Neural cell (in vitro differentiated cells): Measurements from ENCODE around the gene BORA. TPM values are rescaled to one million over a fixed set of nuclear protein-coding genes. Genes with fewer than 3 reads are reported as not detected.

ENCODE experiments used
- H2AFZ ChIP-seq: fragments of 200-600, 300-800 bp; sonication (generic), shearing (Covaris generic); 2 replicates; pipeline ENCODE4 v1.6.0; 2014; ENCODE audit warnings: low read depth, mild to moderate bottlenecking, antibody characterized with exemption, low read length, moderate library complexity
- H3F3A ChIP-seq: fragments of 200-600 bp; shearing (Covaris generic); 2 replicates; pipeline ENCODE4 v1.6.1; 2016; ENCODE audit warnings: mild to moderate bottlenecking, moderate library complexity, mixed read lengths, antibody characterized with exemption, low read length; ENCODE audit not compliant: insufficient read depth, poor library complexity, severe bottlenecking
- H3K27ac ChIP-seq: fragments of 200-600, 300-800 bp; sonication (generic), shearing (Covaris generic); 2 replicates; pipeline ENCODE4 v1.5.1; 2014; ENCODE audit warnings: mild to moderate bottlenecking, low read length, moderate library complexity
- H3K27me3 ChIP-seq: fragments of 300-800, 200-600 bp; sonication (generic), shearing (Covaris generic); 2 replicates; pipeline ENCODE4 v1.6.0; 2014; ENCODE audit warnings: mild to moderate bottlenecking, low read depth, low read length, moderate library complexity; ENCODE audit not compliant: insufficient read depth
- H3K36me3 ChIP-seq: fragments of 300-800, 200-600 bp; sonication (generic), shearing (Covaris generic); 2 replicates; pipeline ENCODE4 v1.5.1; 2014; ENCODE audit warnings: mild to moderate bottlenecking, antibody characterized with exemption, low read length, moderate library complexity; ENCODE audit not compliant: insufficient read depth
- H3K4me2 ChIP-seq: fragments of 300-800, 200-600 bp; sonication (generic), shearing (Covaris generic); 2 replicates; pipeline ENCODE4 v1.6.0; 2014; ENCODE audit warnings: mild to moderate bottlenecking, low read length
- H3K4me3 ChIP-seq: fragments of 300-800, 200-600 bp; sonication (generic), shearing (Covaris generic); 2 replicates; pipeline ENCODE4 v1.5.1; 2014; ENCODE audit warnings: mild to moderate bottlenecking, low read length, moderate library complexity
- H3K79me2 ChIP-seq: fragments of 200-600 bp; shearing (Covaris generic); replicated peaks from 2 replicates; pipeline ENCODE4 v1.6.0; 2014; ENCODE audit warnings: mild to moderate bottlenecking, low read length, moderate library complexity; ENCODE audit not compliant: insufficient read depth
- H3K9ac ChIP-seq: fragments of 300-800, 200-600 bp; sonication (generic), shearing (Covaris generic); 2 replicates; pipeline ENCODE4 v1.6.1; 2016; ENCODE audit warnings: mild to moderate bottlenecking, low read length, mixed read lengths
- H3K9me2 ChIP-seq: fragments of 200-600 bp; shearing (Covaris generic); 2 replicates; pipeline ENCODE4 v1.6.1; 2016; ENCODE audit warnings: mild to moderate bottlenecking, low read length, mixed read lengths; ENCODE audit not compliant: insufficient read depth
- H3K9me3 ChIP-seq: fragments of 200-600, 300-800 bp; sonication (generic), shearing (Covaris generic); 2 replicates; pipeline ENCODE4 v1.6.1; 2016; ENCODE audit warnings: mild to moderate bottlenecking, mixed run types, low read length, moderate library complexity, mixed read lengths
- H4K20me1 ChIP-seq: fragments of 200-600 bp; shearing (Covaris generic); 2 replicates; pipeline ENCODE4 v1.6.1; 2016; ENCODE audit warnings: mild to moderate bottlenecking, mixed run types; ENCODE audit not compliant: insufficient read depth
- EP300 ChIP-seq: fragments of 450-650 bp; conservative IDR thresholded peaks from 2 replicates; pipeline ENCODE4 v1.6.1; 2014; ENCODE audit warnings: antibody characterized with exemption, mild to moderate bottlenecking, moderate library complexity; ENCODE audit not compliant: poor library complexity, severe bottlenecking
- EZH2 ChIP-seq: fragments of 200-600, 300-800 bp; shearing (Covaris generic), sonication (generic); IDR thresholded peaks from 2 replicates; pipeline ENCODE4 v1.6.1; 2014; ENCODE audit warnings: antibody characterized with exemption, low read length, borderline replicate concordance, mild to moderate bottlenecking; ENCODE audit not compliant: insufficient read depth, poor library complexity, severe bottlenecking
- MXI1 ChIP-seq: fragments of 450-650 bp; conservative IDR thresholded peaks from 2 replicates; pipeline ENCODE4 v1.6.1; 2014; ENCODE audit warnings: antibody characterized with exemption, mild to moderate bottlenecking; ENCODE audit not compliant: poor library complexity, severe bottlenecking
- POLR2AphosphoS5 ChIP-seq: IDR thresholded peaks from 2 replicates; pipeline ENCODE4 v1.6.1; 2012
- RAD21 ChIP-seq: fragments of 450-650 bp; conservative IDR thresholded peaks from 2 replicates; pipeline ENCODE4 v1.6.1; 2014; ENCODE audit warnings: antibody characterized with exemption, mild to moderate bottlenecking, moderate library complexity
- SMC3 ChIP-seq: fragments of 450-650 bp; conservative IDR thresholded peaks from 2 replicates; pipeline ENCODE4 v1.6.1; 2014; ENCODE audit warnings: antibody characterized with exemption, mild to moderate bottlenecking, moderate library complexity; ENCODE audit not compliant: poor library complexity
- TAF1 ChIP-seq: IDR thresholded peaks from 2 replicates; pipeline ENCODE4 v1.6.1; 2012; ENCODE audit warnings: low read depth
- polyA minus RNA-seq: library from RNA; depleted of rRNA, polyadenylated mRNA; stranded (reverse); fragments of >200 nt; gene quantifications from 2 replicates; pipeline ENCODE4 v1.2.3, GENCODE V29; 2014
- polyA plus RNA-seq: library from polyadenylated mRNA; depleted of rRNA; stranded (reverse); fragments of >200 nt; gene quantifications from 2 replicates; pipeline ENCODE4 v1.2.3, GENCODE V29; 2014
- TF ChIP-seq, protein P1 (sequence below): IDR thresholded peaks from 2 replicates; pipeline ENCODE4 v1.6.1; 2012; ENCODE audit warnings: borderline replicate concordance
- TF ChIP-seq, protein P2 (sequence below): fragments of 450-650 bp; IDR thresholded peaks from 2 replicates; pipeline ENCODE4 v1.5.1; 2014; ENCODE audit warnings: antibody characterized with exemption, mild to moderate bottlenecking, moderate library complexity; ENCODE audit not compliant: poor library complexity, severe bottlenecking

The BORA gene
- polyA plus RNA-seq (3.7 and 4.2 TPM in 2 replicates), polyA minus RNA-seq (3.4 and 4.6 TPM in 2 replicates)

DNA sequence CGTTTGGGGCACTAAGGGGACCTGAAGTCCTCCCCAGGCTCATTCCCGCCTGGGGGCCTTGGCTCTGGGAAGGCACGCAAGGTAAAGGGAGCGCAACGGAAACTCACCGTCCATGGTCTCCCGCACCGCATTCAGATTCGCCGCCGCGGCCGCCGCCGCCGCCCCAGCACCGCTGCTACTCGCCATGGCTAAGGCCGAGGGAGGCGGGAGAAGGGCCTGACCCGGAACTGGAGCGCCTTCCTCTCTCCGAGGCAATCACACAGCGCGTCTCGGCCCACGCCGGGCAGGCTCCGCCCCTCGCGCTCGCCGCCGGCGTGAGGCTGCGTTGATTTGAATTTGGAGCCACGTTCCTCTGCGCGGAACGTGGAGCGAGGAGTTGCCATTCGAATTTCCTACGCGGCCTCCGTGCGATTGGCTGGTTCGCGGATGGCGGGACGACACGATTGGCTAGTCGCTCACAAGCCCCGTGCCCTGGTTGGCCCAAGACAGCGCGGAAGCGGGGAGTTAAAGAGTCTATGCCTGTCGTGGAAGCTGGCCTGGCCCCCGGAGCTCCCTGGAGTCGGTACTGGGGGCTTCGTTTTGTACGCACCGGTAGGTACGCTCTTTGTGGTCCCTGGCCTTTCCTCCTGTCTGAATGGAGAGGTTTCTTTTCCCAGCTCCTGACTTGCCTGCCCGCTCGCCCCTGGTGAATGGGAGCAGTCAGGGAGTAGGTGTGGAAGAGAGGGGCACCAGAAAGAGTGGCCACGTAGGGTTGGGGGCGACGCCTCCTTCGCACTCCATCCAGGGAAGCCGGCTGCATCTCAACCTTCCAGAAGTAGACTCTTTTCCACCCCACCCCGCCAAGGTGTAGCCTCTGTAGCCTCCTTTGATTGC lies at the start of gene BORA, which contains the start of gene MZT1:
Gene BORA (plus strand): TSS at position 507 of the 873 bp plus-strand sequence. CDS start 1,018 bp downstream, outside the sequence.
Gene MZT1 (minus strand): TSS at position 213 of the 873 bp plus-strand sequence. CDS start 27 bp downstream, at position 186.
- peaks cover 38% of the 10 kb centered on the region for H3K79me2 ChIP-seq
- peak within 1 kb of the TSS; percentile 74 for H2AFZ ChIP-seq
- no peaks in the 10 kb centered on the region for H3K36me3 ChIP-seq
- H3K27ac ChIP-seq: peak within 1 kb of the TSS; percentile 30
- no peaks in the 10 kb centered on the region for H3K9me2 ChIP-seq
- H4K20me1 ChIP-seq: no peaks in the 10 kb centered on the region
- no peaks in the 10 kb centered on the region for H3F3A ChIP-seq
- H3K9ac ChIP-seq: peak within 1 kb of the TSS; percentile 64
- H3K27me3 ChIP-seq: no peaks in the 10 kb centered on the region
- peak within 1 kb of the TSS; percentile 73 for H3K4me3 ChIP-seq
- no peaks in the 10 kb centered on the region for H3K9me3 ChIP-seq
- peak; percentile 40 for TF ChIP-seq EP300
- TF ChIP-seq MXI1: peak; percentile 100
- TF ChIP-seq, protein P1, sequence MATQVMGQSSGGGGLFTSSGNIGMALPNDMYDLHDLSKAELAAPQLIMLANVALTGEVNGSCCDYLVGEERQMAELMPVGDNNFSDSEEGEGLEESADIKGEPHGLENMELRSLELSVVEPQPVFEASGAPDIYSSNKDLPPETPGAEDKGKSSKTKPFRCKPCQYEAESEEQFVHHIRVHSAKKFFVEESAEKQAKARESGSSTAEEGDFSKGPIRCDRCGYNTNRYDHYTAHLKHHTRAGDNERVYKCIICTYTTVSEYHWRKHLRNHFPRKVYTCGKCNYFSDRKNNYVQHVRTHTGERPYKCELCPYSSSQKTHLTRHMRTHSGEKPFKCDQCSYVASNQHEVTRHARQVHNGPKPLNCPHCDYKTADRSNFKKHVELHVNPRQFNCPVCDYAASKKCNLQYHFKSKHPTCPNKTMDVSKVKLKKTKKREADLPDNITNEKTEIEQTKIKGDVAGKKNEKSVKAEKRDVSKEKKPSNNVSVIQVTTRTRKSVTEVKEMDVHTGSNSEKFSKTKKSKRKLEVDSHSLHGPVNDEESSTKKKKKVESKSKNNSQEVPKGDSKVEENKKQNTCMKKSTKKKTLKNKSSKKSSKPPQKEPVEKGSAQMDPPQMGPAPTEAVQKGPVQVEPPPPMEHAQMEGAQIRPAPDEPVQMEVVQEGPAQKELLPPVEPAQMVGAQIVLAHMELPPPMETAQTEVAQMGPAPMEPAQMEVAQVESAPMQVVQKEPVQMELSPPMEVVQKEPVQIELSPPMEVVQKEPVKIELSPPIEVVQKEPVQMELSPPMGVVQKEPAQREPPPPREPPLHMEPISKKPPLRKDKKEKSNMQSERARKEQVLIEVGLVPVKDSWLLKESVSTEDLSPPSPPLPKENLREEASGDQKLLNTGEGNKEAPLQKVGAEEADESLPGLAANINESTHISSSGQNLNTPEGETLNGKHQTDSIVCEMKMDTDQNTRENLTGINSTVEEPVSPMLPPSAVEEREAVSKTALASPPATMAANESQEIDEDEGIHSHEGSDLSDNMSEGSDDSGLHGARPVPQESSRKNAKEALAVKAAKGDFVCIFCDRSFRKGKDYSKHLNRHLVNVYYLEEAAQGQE: no peak
- TF ChIP-seq RAD21: peak; percentile 44
- TF ChIP-seq SMC3: peak; percentile 37
- peak; percentile 50 for TF ChIP-seq POLR2AphosphoS5
- peak within 1 kb of the TSS; percentile 91 for H3K4me2 ChIP-seq

DNA sequence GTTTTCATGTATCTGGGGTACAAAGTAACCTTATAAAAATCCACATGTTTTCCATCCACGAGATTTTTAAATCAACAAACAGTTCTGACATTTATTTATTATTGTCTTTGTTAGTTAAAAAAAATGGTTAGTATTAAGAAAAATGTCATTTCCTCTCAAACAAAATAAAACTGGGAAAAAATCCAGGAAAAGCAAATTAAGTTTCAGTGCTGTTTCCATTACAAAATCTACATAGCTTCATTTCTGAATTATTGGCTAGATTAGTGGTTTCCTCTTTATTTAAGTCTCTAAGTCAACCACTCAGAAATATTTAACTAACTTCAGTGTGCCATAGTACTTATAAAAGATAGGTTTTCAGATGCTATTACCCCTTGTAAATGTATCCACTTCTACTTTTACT lies 49.4 kb upstream of the BORA start:
- H3K4me3 ChIP-seq: no peak overlapping the region
- H2AFZ ChIP-seq: no peak overlapping the region
- H3K79me2 ChIP-seq: no peaks in the 10 kb centered on the region
- H3K4me2 ChIP-seq: no peak overlapping the region
- no peaks in the 10 kb centered on the region for H3K36me3 ChIP-seq
- no peaks in the 10 kb centered on the region for H4K20me1 ChIP-seq
- no peak overlapping the region for H3K9ac ChIP-seq
- H3K27ac ChIP-seq: no peak overlapping the region
- TF ChIP-seq, protein P2, sequence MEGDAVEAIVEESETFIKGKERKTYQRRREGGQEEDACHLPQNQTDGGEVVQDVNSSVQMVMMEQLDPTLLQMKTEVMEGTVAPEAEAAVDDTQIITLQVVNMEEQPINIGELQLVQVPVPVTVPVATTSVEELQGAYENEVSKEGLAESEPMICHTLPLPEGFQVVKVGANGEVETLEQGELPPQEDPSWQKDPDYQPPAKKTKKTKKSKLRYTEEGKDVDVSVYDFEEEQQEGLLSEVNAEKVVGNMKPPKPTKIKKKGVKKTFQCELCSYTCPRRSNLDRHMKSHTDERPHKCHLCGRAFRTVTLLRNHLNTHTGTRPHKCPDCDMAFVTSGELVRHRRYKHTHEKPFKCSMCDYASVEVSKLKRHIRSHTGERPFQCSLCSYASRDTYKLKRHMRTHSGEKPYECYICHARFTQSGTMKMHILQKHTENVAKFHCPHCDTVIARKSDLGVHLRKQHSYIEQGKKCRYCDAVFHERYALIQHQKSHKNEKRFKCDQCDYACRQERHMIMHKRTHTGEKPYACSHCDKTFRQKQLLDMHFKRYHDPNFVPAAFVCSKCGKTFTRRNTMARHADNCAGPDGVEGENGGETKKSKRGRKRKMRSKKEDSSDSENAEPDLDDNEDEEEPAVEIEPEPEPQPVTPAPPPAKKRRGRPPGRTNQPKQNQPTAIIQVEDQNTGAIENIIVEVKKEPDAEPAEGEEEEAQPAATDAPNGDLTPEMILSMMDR: no peak
- TF ChIP-seq POLR2AphosphoS5 (no peak), EP300 (no peak), SMC3 (no peak), EZH2 (no peak), MXI1 (no peak), RAD21 (no peak), TAF1 (no peak)
- TF ChIP-seq, protein P1: no peak
- no peaks in the 10 kb centered on the region for H3K9me2 ChIP-seq
- no peaks in the 10 kb centered on the region for H3F3A ChIP-seq
- H3K9me3 ChIP-seq: no peaks in the 10 kb centered on the region
- H3K27me3 ChIP-seq: no peaks in the 10 kb centered on the region
